ENCODE results near the gene FTH1.
"Not testable (repeated sequence)": the region's sequence is repeated elsewhere in the genome, so short reads cannot be mapped to it uniquely, and the experiment has no call there.

FTH1 gene

GRCh38 chr11:61978703-61979661 lies 11.5 kb upstream of the FTH1 start:
- DNase-seq (ENCODE audit: low spot score) = peak; percentile 60

- DNase-seq (ENCODE audit: low spot score) = no peak
Measured at GRCh38 chr11:61976813-61977475, 9.5 kb upstream of the FTH1 start.

- DNase-seq (ENCODE audit: low spot score) = no peak
Measured at GRCh38 chr11:61976420-61976800, 9.0 kb upstream of the FTH1 start.

- no peak for DNase-seq (ENCODE audit: low spot score)
Measured at GRCh38 chr11:61975638-61976419, 8.4 kb upstream of the FTH1 start.

- no peak for DNase-seq (ENCODE audit: low spot score)
Measured at GRCh38 chr11:61974766-61975631, 7.6 kb upstream of the FTH1 start.

- DNase-seq (ENCODE audit: low spot score) = no peak
Measured at GRCh38 chr11:61973476-61974162, 6.2 kb upstream of the FTH1 start.

- DNase-seq (ENCODE audit: low spot score) = no peak
Measured at GRCh38 chr11:61972672-61973475, 5.4 kb upstream of the FTH1 start.

GRCh38 chr11:61972112-61972671 lies 4.8 kb upstream of the FTH1 start:
- no peak for DNase-seq (ENCODE audit: low spot score)

- peak; percentile 90 for DNase-seq (ENCODE audit: low spot score)
Measured at GRCh38 chr11:61971248-61972111, 4.0 kb upstream of the FTH1 start.

- DNase-seq (ENCODE audit: low spot score) = peak; percentile 56
Measured at GRCh38 chr11:61969838-61970662, 2.6 kb upstream of the FTH1 start.

- no peak for DNase-seq (ENCODE audit: low spot score)
Measured at GRCh38 chr11:61969391-61969758, 1.9 kb upstream of the FTH1 start.

- no peak for DNase-seq (ENCODE audit: low spot score)
Measured at GRCh38 chr11:61968758-61969390, 1.4 kb upstream of the FTH1 start.

GRCh38 chr11:61967924-61968757 lies 707 bp upstream of the FTH1 start:
- no peak for DNase-seq (ENCODE audit: low spot score)

GRCh38 chr11:61966734-61967115 lies 709 bp downstream of the FTH1 start:
- DNase-seq (ENCODE audit: low spot score) = no peak

- not testable (repeated sequence) for DNase-seq (ENCODE audit: low spot score)
Measured at GRCh38 chr11:61964666-61965271, 2.7 kb downstream of the FTH1 start.

GRCh38 chr11:61964058-61964665 lies 3.3 kb downstream of the FTH1 start:
- no peak for DNase-seq (ENCODE audit: low spot score)
